ENCODE results near the gene PPIE.

DNA sequence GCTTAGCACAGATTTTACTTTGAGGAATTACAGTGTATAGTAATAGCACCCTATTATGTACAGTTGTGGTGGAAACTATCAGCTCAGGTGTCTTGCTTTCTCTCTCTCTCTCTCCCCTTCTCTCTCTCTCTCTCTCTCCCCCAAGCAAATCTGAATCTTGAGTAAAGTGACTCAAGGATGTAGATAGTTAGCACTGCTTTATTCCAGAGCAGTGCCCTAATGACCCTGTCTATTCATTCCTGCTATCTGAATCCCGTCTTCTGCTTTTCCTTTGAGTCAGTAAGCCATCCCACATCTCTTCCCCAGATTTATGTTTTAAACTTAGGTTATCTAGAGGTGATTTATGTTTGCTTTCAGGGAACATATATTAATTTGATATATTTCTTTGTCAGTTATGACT is 42.2 kb upstream of the PPIE start:
- TF ChIP-seq, protein P1, sequence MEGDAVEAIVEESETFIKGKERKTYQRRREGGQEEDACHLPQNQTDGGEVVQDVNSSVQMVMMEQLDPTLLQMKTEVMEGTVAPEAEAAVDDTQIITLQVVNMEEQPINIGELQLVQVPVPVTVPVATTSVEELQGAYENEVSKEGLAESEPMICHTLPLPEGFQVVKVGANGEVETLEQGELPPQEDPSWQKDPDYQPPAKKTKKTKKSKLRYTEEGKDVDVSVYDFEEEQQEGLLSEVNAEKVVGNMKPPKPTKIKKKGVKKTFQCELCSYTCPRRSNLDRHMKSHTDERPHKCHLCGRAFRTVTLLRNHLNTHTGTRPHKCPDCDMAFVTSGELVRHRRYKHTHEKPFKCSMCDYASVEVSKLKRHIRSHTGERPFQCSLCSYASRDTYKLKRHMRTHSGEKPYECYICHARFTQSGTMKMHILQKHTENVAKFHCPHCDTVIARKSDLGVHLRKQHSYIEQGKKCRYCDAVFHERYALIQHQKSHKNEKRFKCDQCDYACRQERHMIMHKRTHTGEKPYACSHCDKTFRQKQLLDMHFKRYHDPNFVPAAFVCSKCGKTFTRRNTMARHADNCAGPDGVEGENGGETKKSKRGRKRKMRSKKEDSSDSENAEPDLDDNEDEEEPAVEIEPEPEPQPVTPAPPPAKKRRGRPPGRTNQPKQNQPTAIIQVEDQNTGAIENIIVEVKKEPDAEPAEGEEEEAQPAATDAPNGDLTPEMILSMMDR (IDR thresholded peaks at IDR 0.05) = no peak
- TF ChIP-seq POLR2A (IDR thresholded peaks at IDR 0.05) (no peak), POLR2AphosphoS5 (IDR thresholded peaks at IDR 0.05) (no peak)
